NCI-H2171 (cell line): ENCODE measurements around the gene PDS5A.
"Not testable (repeated sequence)": the region's sequence is repeated elsewhere in the genome, so short reads cannot be mapped to it uniquely, and the experiment has no call there.

ENCODE experiments used
- DNase-seq: peaks from one replicate; lab custom pipeline; 2025; lab: John Stamatoyannopoulos, UW

The PDS5A gene

GRCh38 chr4:39825090-39825489, 152.6 kb downstream of the PDS5A start:
- no peak for DNase-seq

GRCh38 chr4:39823191-39823590, 154.5 kb downstream of the PDS5A start:
- DNase-seq = no peak

GRCh38 chr4:39822662-39823061, 155.0 kb downstream of the PDS5A start:
- DNase-seq = no peak

- DNase-seq = no peak
These were observed 155.8 kb downstream of the PDS5A start for GRCh38 chr4:39821951-39822350.

GRCh38 chr4:39820186-39820585, 157.5 kb downstream of the PDS5A start:
- DNase-seq = no peak

GRCh38 chr4:39818646-39819045, 159.1 kb downstream of the PDS5A start:
- no peak for DNase-seq

GRCh38 chr4:39814403-39815185, 163.1 kb downstream of the PDS5A start:
- no peak for DNase-seq

- DNase-seq = not testable (repeated sequence)
These were observed 163.9 kb downstream of the PDS5A start for GRCh38 chr4:39813761-39814160.

GRCh38 chr4:39813033-39813432, 164.7 kb downstream of the PDS5A start:
- not testable (repeated sequence) for DNase-seq

GRCh38 chr4:39812500-39812899, 165.2 kb downstream of the PDS5A start:
- DNase-seq = no peak

- no peak for DNase-seq
These were observed 169.4 kb downstream of the PDS5A start for GRCh38 chr4:39808231-39808749.

- no peak for DNase-seq
These were observed 175.7 kb downstream of the PDS5A start for GRCh38 chr4:39802005-39802404.

GRCh38 chr4:39792976-39793375, 184.7 kb downstream of the PDS5A start:
- DNase-seq = not testable (repeated sequence)

- DNase-seq = no peak
These were observed 185.2 kb downstream of the PDS5A start for GRCh38 chr4:39792529-39792928.

GRCh38 chr4:39792128-39792527, 185.6 kb downstream of the PDS5A start:
- DNase-seq = no peak

- DNase-seq = no peak
These were observed 190.9 kb downstream of the PDS5A start for GRCh38 chr4:39786838-39787237.

GRCh38 chr4:39785083-39785482, 192.6 kb downstream of the PDS5A start:
- no peak for DNase-seq

- not testable (repeated sequence) for DNase-seq
These were observed 195.7 kb downstream of the PDS5A start for GRCh38 chr4:39781988-39782387.
